Endothelial cell of umbilical vein (primary cell): ENCODE data around the gene SLC2A1.

ENCODE experiments used
- EZH2 ChIP-seq: IDR thresholded peaks from 2 replicates; pipeline ENCODE4 v1.6.1; 2012; ENCODE audit warnings: borderline replicate concordance, low read depth, mild to moderate bottlenecking, moderate library complexity, low read length, inconsistent platforms; ENCODE audit not compliant: severe bottlenecking
- TF ChIP-seq, protein P1 (sequence below), 2 donors: IDR thresholded peaks; 1 replicate in 1 of 2; 2 replicates in 1 of 2; pipeline ENCODE4 v1.5.1; 2011; ENCODE audit warnings: low read length in 2 of 2, mild to moderate bottlenecking in 2 of 2, moderate library complexity in 2 of 2, control low read depth in 1 of 2, inconsistent platforms in 1 of 2, low read depth in 1 of 2; ENCODE audit not compliant: insufficient read depth in 1 of 2; ENCODE audit errors: extremely low read depth in 1 of 2

DNA sequence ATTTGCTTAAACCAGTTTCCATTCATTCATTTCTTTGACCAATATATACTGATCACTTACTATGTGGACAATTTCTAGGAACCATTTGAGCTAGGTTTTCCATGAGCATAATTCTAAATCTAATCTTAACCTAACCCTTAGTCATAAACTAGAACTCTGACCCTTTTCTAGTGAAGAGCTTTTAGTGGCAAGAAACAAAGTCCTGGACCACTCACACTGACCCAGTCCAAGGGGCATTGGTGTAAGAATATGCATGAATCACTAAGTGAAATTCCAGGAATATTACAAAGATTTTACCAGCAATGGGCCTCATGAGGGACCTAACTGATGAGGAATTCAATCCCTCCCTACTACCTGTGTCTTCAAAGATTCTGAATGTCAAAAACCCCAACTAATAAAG, 40.6 kb upstream of the SLC2A1 start:
- no peak for TF ChIP-seq EZH2
- TF ChIP-seq, protein P1, sequence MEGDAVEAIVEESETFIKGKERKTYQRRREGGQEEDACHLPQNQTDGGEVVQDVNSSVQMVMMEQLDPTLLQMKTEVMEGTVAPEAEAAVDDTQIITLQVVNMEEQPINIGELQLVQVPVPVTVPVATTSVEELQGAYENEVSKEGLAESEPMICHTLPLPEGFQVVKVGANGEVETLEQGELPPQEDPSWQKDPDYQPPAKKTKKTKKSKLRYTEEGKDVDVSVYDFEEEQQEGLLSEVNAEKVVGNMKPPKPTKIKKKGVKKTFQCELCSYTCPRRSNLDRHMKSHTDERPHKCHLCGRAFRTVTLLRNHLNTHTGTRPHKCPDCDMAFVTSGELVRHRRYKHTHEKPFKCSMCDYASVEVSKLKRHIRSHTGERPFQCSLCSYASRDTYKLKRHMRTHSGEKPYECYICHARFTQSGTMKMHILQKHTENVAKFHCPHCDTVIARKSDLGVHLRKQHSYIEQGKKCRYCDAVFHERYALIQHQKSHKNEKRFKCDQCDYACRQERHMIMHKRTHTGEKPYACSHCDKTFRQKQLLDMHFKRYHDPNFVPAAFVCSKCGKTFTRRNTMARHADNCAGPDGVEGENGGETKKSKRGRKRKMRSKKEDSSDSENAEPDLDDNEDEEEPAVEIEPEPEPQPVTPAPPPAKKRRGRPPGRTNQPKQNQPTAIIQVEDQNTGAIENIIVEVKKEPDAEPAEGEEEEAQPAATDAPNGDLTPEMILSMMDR (IDR thresholded peaks at IDR 0.05; ENCODE audit: extremely low read depth in 1 of 2, insufficient read depth in 1 of 2, low read depth in 1 of 2, low read length in 2 of 2): no peak
